Measurements from ENCODE around the gene BSG.
"Not testable (repeated sequence)": the region's sequence is repeated elsewhere in the genome, so short reads cannot be mapped to it uniquely, and the experiment has no call there.

Gene BSG

GRCh38 chr19:628168-628567 is 55.8 kb downstream of the BSG start:
- Histone ChIP-seq H3K79me2 (ENCODE audit: control insufficient read depth, low read length) (peaks cover 53% of the 10 kb centered on the region), H3K4me1 (ENCODE audit: control insufficient read depth, low read length) (peaks cover 8% of the 10 kb centered on the region), H3K4me3 (ENCODE audit: low read length) (no peak overlapping the region), H3K9me3 (ENCODE audit: control insufficient read depth, insufficient read depth, low read length) (no peaks in the 10 kb centered on the region), H3K27me3 (ENCODE audit: control insufficient read depth, low read length) (no peaks in the 10 kb centered on the region), H3K9me2 (replicated peaks; ENCODE audit: control insufficient read depth, low read length) (no peaks in the 10 kb centered on the region), H3K4me2 (ENCODE audit: low read length) (no peak overlapping the region), H4K20me1 (ENCODE audit: control insufficient read depth, insufficient read depth, low read depth, low read length) (peaks cover 4% of the 10 kb centered on the region; the same call in 1 of the 2 replicates), H3F3A (ENCODE audit: control insufficient read depth, insufficient read depth) (no peaks in the 10 kb centered on the region), H3K27ac (ENCODE audit: low read depth, low read length) (no peak overlapping the region), H3K36me3 (ENCODE audit: control insufficient read depth, low read length) (peaks cover 52% of the 10 kb centered on the region)
- TF ChIP-seq EZH2phosphoT487 (IDR thresholded peaks at IDR 0.05; ENCODE audit: borderline replicate concordance, low read length) = no peak
- TF ChIP-seq, protein P1, sequence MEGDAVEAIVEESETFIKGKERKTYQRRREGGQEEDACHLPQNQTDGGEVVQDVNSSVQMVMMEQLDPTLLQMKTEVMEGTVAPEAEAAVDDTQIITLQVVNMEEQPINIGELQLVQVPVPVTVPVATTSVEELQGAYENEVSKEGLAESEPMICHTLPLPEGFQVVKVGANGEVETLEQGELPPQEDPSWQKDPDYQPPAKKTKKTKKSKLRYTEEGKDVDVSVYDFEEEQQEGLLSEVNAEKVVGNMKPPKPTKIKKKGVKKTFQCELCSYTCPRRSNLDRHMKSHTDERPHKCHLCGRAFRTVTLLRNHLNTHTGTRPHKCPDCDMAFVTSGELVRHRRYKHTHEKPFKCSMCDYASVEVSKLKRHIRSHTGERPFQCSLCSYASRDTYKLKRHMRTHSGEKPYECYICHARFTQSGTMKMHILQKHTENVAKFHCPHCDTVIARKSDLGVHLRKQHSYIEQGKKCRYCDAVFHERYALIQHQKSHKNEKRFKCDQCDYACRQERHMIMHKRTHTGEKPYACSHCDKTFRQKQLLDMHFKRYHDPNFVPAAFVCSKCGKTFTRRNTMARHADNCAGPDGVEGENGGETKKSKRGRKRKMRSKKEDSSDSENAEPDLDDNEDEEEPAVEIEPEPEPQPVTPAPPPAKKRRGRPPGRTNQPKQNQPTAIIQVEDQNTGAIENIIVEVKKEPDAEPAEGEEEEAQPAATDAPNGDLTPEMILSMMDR (IDR thresholded peaks at IDR 0.05; ENCODE audit: low read depth, low read length, poor library complexity, severe bottlenecking) = peak; percentile 57

DNA sequence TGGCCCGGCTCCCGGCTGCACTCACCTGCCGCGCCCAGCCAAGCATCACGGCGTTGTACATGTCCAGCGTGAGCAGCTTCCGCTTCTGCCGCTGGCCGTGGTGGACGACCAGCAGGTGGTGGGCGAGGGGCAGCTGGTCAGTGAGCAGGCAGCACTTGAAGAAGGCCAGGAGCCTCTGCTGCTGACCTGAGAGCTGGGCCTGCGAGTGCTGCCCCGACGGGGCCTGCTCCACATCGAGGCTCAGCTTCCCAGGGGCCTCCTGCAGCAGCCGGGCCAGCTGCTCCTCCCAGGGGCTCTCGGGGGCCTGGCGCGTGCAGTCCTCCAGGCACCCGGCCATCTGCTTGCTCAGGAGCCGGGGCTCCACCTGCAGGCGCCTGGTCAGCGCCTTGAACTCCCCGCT is 57.1 kb downstream of the BSG start:
- H3K9me3 ChIP-seq (ENCODE audit: control insufficient read depth, insufficient read depth, low read length); H3K4me3 ChIP-seq (ENCODE audit: low read length); H3K4me2 ChIP-seq (ENCODE audit: low read length); H3K27me3 ChIP-seq (ENCODE audit: control insufficient read depth, low read length); H3K9me2 ChIP-seq (replicated peaks; ENCODE audit: control insufficient read depth, low read length); H3K27ac ChIP-seq (ENCODE audit: low read depth, low read length); H3F3A ChIP-seq (ENCODE audit: control insufficient read depth, insufficient read depth); H4K20me1 ChIP-seq (ENCODE audit: control insufficient read depth, insufficient read depth, low read depth, low read length): not testable (repeated sequence)
- Histone ChIP-seq H3K36me3 (ENCODE audit: control insufficient read depth, low read length) (peaks cover 40% of the 10 kb centered on the region), H3K4me1 (ENCODE audit: control insufficient read depth, low read length) (peaks cover 16% of the 10 kb centered on the region), H3K79me2 (ENCODE audit: control insufficient read depth, low read length) (peaks cover 61% of the 10 kb centered on the region)

- H3K4me3 ChIP-seq (ENCODE audit: low read length) = no peak overlapping the region
- no peaks in the 10 kb centered on the region for H3F3A ChIP-seq (ENCODE audit: control insufficient read depth, insufficient read depth)
- H3K9me2 ChIP-seq (replicated peaks; ENCODE audit: control insufficient read depth, low read length) = no peaks in the 10 kb centered on the region
- no peak for TF ChIP-seq EZH2phosphoT487 (IDR thresholded peaks at IDR 0.05; ENCODE audit: borderline replicate concordance, low read length)
- TF ChIP-seq, protein P1 (IDR thresholded peaks at IDR 0.05; ENCODE audit: low read depth, low read length, poor library complexity, severe bottlenecking) = no peak
- H3K79me2 ChIP-seq (ENCODE audit: control insufficient read depth, low read length) = peaks cover 61% of the 10 kb centered on the region
- H3K4me1 ChIP-seq (ENCODE audit: control insufficient read depth, low read length) = peaks cover 16% of the 10 kb centered on the region
- no peaks in the 10 kb centered on the region for H3K27me3 ChIP-seq (ENCODE audit: control insufficient read depth, low read length)
- no peaks in the 10 kb centered on the region for H3K9me3 ChIP-seq (ENCODE audit: control insufficient read depth, insufficient read depth, low read length)
- peaks cover 4% of the 10 kb centered on the region; the same call in 1 of the 2 replicates for H4K20me1 ChIP-seq (ENCODE audit: control insufficient read depth, insufficient read depth, low read depth, low read length)
- H3K27ac ChIP-seq (ENCODE audit: low read depth, low read length) = no peak overlapping the region
- peaks cover 39% of the 10 kb centered on the region for H3K36me3 ChIP-seq (ENCODE audit: control insufficient read depth, low read length)
- no peak overlapping the region for H3K4me2 ChIP-seq (ENCODE audit: low read length)
Measured at GRCh38 chr19:629961-630714, 57.7 kb downstream of the BSG start.

DNA sequence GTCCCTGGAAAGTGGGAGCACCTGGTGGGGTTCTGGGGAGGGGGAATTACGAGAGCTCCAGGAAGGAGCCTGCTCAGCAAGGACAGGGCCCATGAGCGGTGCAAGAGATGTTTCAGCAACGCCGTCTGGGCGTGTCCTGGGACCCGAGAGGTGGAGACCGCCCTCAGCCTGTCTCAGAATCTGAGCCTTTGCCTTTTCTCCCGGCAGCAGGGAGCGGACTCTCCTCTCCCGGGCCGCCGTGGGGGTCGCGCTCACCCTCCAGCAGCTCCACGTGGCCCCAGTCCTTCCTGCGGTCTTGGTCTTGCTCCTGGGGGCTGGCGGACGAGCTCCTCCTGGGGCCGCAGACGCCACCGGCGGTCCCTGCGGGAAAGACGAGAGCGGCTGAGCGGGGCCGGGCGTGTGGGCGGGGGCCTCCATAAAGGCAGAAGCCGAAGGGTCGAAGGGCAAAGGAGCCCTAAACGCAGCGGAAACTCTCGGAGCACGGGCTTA is 60.2 kb downstream of the BSG start:
- peaks cover 2% of the 10 kb centered on the region; the same call in 1 of the 2 replicates for H3K27me3 ChIP-seq (ENCODE audit: control insufficient read depth, low read length)
- H3K27ac ChIP-seq (ENCODE audit: low read depth, low read length) = peak overlapping the region; percentile 44
- peaks cover 4% of the 10 kb centered on the region; the same call in 1 of the 2 replicates for H4K20me1 ChIP-seq (ENCODE audit: control insufficient read depth, insufficient read depth, low read depth, low read length)
- no peaks in the 10 kb centered on the region for H3K9me2 ChIP-seq (replicated peaks; ENCODE audit: control insufficient read depth, low read length)
- TF ChIP-seq EZH2phosphoT487 (IDR thresholded peaks at IDR 0.05; ENCODE audit: borderline replicate concordance, low read length) = no peak
- TF ChIP-seq, protein P1 (IDR thresholded peaks at IDR 0.05; ENCODE audit: low read depth, low read length, poor library complexity, severe bottlenecking) = no peak
- H3K36me3 ChIP-seq (ENCODE audit: control insufficient read depth, low read length) = peaks cover 36% of the 10 kb centered on the region
- peak overlapping the region; percentile 98 for H3K4me3 ChIP-seq (ENCODE audit: low read length)
- H3K4me1 ChIP-seq (ENCODE audit: control insufficient read depth, low read length) = peaks cover 27% of the 10 kb centered on the region
- no peaks in the 10 kb centered on the region; the same call in 1 of the 2 replicates for H3F3A ChIP-seq (ENCODE audit: control insufficient read depth, insufficient read depth)
- peaks cover 57% of the 10 kb centered on the region for H3K79me2 ChIP-seq (ENCODE audit: control insufficient read depth, low read length)
- peak overlapping the region; percentile 88 for H3K4me2 ChIP-seq (ENCODE audit: low read length)
- no peaks in the 10 kb centered on the region for H3K9me3 ChIP-seq (ENCODE audit: control insufficient read depth, insufficient read depth, low read length)
